Stimulated activated CD8-positive, alpha-beta memory T cell treated with anti-CD3 and anti-CD28 coated beads, Interleukin-7, amount 100 ng/mL, for 24 hours (primary cell): ENCODE measurements around the gene GPR26.
"Not testable (repeated sequence)": the region's sequence is repeated elsewhere in the genome, so short reads cannot be mapped to it uniquely, and the experiment has no call there.

Source experiments
- DNase-seq: peaks from one replicate; pipeline ENCODE4 v3.0.0-alpha.2; 2020; ENCODE audit warnings: low read depth

Gene GPR26

DNA sequence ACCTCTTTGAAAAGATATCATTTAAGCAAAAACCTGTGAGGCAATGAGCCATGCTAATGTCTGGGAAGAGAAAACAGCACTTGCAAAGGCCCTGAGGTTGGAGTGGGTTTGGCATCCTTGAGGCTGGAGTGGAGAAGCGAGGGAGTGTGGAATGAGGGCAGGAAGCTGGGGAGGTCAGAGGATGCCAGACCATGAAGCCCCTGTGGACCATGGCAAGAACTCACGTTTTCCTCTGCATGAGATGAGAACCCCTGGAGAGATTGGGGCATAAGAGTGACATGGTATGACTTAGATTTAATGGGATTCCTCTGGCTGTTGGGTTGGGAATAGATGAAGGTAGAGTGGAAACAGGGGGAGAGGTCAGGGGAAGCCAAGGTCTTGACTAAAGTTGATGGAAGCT, 49.4 kb downstream of the GPR26 start:
- no peak for DNase-seq

DNA sequence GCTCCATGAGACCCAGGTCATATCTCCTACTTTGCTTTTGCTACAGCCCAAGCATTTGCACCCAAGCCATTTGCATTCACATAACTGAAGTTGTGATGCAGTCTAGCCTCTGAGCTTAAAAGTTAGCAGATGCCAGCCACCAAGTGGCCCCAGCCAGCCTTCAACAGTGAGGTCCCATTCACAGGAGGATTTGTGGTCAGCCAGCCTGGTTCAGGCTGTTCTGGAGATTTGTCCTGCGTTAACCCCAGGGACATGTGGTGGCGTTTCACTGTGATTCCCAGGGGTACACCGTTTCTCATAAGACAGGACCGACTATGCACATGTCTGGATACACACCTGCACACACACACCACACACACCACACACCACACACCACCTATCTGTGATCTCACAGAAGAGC, 51.2 kb downstream of the GPR26 start:
- no peak for DNase-seq

DNA sequence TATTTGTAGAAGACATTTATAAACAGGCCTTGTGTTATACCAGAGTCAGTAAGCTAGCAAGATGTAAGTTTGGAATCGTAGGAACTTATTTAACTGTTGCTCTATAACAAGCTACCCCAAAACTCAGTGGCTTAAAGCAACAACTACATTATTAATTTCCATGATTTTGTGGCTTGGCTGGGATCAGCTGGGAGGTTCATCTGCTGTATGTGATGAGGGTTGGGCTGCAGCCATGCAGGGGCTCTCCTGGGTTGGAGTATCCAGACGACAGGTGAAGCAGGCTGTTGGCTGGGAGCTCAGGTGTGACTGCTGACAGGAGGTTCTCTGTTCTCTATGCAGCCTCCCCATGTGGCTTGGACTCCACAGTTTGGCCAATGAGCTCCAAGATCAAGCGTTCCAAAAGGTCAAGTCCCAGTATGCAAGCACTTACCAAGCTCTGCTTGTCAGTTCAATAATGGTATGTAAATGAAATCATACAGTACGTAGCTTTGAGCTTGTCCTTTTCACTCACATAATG, 52.4 kb downstream of the GPR26 start:
- DNase-seq = no peak

DNA sequence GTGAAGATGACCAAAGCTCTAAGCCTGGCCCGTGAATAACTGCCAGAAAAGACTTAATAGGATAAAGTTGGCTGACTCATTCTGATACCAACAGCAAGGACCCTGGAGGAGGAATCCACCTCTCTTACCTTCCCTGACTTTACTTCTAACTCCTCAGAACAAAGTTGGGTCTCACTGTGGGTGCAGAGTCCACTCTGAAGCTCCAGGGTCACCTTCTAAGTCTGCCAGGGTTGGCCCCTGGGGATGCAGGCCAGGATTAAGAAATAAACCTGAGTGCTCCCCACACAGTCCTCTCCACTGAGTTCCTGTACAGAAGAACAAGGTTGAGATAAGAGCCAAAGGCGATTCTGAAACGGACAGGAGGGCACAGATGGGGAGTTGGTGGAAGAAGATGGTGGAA, 54.4 kb downstream of the GPR26 start:
- DNase-seq = no peak

DNA sequence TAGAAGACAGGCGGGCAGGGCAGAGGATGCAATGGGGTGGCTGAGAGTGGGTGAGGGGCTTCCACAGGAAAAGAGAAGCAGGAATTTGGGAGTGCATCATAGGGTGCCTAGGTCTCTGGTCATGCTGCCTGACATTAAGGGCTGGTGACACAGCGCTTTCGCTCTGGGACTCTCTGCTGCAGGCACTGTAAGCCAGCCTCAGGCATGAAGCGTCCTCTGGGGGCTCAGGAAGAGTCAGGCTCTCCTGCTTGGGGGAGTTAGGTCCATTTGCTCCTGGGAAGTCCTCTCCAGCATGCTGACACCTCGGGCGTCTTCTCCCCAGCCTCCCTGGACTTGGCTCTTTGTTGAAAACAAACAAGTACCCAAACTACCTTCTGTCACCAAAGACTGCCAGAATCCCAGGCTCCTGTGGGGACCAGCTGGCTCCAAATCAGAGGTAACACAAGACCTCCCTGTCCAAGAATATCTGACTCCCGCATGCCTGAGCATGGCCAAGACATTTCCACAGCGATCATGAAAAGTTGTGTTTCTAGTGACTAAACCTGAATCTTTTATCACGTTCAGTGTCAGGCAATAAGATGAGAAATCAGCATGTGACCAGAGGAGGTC, 55.4 kb downstream of the GPR26 start:
- DNase-seq = no peak

DNA sequence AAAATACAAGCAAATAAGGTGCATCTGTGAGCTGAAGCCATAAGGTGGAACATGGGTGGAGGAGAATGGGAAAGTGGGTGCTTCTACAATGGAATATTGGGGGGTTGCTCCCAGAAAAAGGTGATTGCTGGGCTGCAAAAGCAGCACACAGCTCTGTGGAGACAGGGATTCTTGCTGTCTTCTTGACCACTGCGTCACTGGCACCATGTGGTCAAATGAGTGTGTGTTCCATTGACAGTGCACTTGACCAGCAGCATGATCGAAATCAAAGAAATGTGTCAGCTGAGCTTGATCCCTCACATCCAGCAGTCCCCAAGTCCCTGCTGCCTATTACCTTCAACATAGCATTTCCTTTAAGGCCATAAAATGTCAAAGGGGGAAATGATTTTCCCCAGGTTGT, 56.2 kb downstream of the GPR26 start:
- DNase-seq = no peak

DNA sequence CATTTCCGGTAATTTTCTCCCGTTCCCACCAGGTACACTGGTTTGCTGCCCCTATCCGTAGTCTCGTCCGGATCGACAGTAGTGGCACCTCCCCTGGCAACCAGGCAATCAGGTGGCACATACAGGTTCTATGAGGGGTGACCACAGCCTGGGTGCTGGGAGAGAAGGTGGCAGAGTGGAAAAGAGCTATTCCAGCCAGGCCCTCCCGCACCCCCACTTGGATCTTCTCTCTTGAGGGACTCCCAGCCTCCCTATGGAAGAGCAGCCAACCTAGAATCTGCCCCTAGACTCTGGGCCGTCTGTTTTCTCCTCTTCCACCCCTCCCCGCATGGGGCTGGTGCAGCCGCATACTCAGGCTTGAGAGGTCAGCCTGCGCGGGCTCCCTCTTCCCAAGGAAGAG, 58.6 kb downstream of the GPR26 start:
- no peak for DNase-seq

DNA sequence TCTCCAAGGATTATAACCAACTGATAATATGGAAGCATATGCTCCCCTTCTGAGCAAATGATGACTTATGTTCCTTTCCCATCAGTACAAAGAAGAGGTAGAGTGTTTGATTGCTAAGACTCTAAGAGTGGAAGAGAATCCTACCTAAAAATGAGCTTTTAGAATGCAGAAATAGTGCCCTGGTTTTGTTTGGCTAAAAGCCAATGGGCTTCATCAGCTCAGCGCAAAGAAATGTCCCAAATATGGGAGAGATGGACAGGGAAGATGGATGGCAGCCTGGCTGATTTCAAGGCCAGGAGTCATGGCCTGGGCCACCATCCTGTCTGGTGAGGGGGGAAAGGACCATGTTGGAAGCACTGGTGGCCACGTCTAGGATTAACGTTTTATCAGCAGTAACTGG, 60.2 kb downstream of the GPR26 start:
- no peak for DNase-seq

DNA sequence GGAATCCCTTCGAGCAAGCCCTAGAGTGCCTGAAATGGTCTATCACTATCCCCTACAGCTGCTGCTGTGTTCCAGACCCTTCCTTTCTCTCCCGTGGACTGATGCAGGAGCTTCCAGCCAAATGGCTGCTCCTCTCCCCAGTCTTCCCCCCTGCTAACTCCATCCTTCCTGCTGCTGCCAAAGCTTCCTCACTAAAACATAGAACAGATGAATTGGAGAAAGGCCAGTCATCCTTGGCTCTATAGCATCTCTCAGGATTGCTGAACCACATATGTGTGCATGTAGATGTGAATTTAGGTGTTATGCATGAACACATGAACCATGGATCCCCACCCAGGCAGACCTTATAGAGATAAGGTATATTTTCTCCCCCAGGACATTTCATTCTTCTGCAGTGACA, 60.7 kb downstream of the GPR26 start:
- DNase-seq = no peak

DNA sequence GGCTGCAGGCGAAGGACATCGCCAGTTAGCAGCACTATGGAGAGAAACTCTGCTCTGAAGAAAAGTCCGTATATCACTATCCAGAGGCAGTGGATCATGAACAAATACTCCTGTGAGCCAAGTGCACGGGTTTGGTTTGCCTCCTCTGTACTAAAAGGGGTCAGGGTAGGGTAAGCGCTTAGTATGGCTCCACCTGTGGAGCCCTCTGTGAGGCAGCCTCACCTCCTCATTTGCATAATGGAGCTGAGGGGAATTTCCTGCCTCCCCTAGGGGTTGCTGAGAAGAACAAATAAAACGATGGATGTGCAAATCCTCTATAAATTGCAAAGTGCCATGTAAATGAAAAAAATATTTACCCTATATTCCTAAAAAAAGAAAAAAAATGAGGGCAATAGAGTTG, 63.4 kb downstream of the GPR26 start:
- DNase-seq = no peak

DNA sequence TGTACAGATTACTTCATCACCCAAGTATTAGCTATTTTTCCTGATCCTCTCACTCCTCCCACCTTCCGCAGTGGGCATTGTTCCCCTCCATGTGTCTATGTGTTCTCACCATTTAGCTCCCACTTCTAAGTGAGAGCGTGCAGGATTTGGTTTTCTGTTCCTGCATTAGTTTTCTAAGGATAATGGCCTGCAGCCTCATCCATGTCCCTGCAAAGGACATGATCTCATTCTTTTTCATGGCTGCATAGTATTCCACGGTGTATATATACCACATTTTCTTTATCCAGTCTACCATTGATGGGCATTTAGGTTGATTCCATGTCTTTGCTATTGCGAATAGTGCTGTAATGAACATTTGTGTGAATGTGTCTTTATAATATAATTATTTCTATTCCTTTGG, 70.8 kb downstream of the GPR26 start:
- not testable (repeated sequence) for DNase-seq

DNA sequence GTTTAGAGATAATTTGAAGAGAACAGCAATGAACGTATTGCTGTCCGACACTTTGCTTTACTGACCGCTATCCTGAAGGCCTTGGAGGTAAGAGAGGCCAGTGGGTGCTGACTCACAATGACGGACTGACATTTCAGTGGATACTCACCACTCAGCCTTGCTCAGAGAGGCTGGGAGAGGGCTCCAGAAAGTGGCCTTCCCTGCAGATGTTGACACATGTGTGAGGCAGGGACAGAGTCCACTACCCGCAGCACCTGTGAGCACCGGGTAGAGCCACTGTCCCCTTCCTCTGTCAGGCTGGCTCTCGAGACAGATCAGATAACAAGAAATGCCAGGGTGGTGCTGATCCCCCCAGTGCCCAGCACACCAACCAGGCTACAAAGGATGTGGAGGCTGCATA, 75.0 kb downstream of the GPR26 start:
- DNase-seq = no peak

DNA sequence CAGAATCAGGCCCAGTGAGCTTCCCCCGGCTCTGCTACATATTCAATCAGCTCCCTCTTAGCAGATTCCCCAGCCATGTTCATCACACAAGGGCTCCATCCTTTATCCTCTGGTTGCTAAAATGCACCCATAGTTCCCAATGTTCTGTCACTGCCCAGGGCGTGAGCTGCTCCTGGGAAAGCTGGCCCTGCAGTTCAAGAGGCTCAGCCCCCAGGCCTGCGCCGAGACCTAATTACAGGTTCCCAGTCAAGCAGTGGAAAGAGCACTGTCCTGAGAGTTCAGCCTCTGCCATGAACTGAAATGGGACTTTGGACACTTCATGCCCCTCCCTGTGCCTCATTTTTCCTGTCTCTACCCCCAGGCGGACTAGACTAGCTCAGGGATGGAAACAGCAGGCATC, 75.6 kb downstream of the GPR26 start:
- no peak for DNase-seq

DNA sequence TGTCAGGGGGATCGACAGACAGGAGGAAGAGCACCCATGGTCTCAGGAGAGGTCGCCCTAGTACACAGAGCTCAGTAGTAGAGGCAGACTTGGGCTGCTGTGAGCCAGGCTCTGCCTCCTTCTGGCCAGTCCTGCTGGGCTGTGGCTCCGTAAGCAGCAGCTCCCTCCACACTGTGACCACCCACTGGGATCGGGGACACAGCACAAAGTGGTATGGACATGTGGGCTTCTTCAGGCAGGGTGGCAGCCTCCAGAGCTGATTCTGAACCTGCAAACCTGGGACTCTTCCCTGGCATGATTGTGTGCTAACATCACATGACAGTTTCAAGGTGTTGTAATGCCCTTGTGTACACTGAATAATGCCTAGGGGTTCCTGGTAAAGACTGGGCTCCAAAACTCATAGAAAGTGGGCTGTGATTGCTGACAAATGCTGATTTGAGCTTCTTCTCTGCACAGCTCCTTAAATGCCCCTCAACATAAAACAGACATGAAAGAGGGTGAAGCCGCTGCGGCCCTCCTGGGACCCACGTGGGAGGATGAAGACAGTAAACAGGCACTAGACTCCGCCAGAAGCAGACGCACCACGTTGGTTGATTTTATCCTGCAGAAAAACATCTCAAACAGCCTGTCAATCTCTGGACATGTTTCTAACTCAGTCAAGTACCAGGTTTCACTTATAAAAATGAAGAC, 76.7 kb downstream of the GPR26 start:
- no peak for DNase-seq

DNA sequence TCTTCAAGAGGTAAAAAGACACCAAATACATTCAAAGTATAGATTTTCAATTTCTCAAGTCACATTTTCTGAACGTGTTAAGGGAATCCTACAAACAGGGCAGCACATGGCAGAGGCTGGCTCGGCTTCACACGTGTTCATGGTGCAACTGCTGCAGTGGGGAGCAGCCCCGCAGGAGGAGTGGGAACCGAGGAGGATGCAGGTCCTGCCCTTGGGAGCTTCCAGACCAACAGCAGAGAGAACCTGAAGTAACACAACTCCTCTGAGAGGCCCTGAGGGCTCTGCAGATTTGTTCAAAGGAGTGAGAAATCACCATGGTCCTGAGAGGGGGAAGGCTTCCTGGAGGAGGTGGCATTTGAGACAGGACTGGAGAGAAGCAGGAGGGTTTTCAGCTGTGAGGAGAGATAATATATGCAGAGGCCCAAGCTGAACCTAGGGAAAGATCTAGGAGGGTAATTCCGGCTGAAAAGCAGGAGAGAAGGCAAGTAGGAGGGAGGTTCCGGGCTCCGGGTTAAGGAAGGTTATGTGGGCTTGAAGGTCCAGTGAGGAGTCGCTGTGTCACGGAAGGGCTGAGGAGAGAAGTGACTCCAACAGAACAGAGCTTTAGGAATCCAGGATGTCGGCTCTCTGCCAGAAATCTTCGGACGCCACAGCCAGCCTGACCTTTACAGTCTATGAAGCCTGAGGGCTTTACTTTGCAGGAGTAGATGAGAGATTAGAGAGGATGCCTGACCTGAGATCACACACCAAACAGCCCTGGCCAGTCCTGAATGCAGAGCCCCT, 77.5 kb downstream of the GPR26 start:
- DNase-seq = no peak

DNA sequence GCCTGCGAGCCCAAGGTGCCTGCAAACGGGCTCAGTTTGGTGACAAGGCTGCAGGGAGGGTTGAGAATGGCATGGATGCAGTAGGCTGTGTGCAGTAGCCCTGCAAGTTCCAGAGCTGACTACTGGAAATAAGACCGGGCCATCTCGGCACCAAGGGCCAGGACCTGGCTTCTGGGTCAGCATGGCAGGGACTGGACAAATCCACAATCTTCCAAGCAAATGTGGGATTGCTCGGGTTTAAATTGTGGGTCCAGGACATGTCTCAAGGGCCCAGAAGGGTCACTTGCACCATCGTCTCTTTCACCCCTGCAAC, 78.0 kb downstream of the GPR26 start:
- DNase-seq = no peak
